GM21723 (cell line): ENCODE measurements around the gene CYBB.
A peak's percentile ranks its signal among the peaks of the same experiment; 100 is the strongest.

Experiments used
- ATAC-seq: cut with Tn5 transposase; IDR thresholded peaks from one replicate; pipeline ENCODE4 v1.9.1; 2021; ENCODE audit warnings: mild to moderate bottlenecking, moderate library complexity; ENCODE audit not compliant: unreplicated experiment

The CYBB gene

DNA sequence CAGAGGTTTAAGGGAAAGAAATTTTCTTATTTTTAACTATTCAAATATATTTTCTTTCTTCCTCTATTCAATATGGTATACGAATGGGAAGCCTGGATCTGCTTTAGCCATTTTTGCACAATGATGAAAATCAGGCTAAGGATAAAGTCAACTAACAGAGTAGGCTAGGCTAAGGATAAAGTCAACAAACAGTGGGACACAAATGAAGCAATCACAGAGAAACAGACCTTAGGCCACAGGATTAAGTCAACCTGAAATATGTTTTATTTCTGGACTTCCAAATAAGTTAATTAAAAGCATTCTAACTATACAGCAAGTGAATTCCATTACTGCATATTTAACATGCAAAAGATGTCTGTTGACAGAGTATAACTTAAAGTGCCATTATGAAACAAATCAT lies 50.5 kb downstream of the CYBB start:
- no peak for ATAC-seq

DNA sequence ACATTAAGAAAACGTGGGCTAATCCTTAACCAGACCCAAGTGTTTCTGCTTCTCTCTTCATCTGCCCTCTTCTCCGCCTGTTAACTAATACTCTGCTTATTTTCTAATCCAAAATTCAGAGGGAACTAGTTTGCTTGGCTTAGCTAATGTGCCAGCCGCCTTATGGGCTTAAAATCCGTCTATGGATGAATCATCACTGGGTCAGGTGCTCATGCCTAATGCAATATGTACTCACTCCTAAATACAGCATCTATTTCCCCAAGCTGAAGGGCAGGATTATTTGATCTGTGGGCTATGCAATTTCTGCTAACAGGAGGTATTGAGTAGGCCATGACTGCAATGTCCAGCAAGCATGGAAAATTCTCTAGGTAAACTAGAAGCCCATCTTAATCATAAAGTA lies 55.1 kb downstream of the CYBB start:
- ATAC-seq = no peak

DNA sequence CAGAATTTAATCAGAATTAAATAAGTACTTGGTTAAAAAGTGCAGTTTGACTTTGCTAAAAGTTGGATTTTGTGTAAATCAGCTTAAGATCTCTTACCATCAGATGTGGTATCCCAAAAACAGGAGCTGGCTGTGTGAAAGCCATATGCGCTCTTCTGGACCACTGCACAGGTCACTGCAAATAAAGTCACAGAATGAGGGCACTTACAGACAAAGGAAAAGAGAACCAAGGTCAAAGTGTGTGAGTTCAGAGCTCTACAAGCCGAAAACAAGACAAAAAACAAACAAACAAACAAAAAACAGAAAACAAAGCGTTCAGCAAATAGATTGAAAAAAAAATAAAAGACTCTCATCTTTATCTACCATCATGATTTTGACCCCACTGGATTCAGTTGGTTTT lies 61.1 kb downstream of the CYBB start:
- ATAC-seq = no peak

DNA sequence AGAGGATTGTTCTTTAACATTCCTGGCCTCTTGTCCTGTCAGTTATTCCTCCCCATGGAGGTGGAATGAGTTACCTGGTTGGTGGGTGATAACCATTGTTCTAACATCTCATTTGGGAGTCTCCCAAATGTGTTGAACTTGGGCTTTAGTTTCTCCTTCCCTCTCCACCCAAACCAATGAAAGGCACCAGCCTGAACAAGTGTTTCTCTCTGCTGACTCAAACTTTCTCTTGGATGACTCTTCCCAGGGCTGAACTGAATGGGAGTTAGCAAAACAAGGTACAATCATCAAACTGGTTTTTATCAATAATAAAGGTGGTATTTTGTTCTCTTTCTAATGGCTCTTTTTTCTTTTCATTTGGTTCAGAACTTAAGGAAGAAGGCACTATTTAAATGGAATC lies 64.8 kb downstream of the CYBB start:
- no peak for ATAC-seq

DNA sequence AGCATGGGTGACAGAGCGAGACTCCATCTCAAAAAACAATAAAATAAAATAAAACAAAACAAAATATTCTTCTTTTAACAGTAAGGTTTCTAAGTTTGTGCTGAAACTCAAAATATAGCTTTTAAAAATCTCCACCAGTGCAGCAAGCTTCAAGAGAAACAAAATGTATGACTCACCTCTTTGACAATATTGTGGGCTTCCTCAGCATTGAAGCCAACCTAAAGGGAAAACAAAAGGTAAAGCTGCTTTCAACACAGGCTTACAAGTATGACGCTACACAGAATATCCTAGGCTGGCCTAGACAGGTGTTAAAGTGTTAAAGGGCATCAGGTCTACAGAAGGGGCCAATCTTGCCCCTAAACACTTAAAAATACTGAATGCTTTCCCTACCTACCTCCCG lies 66.3 kb downstream of the CYBB start:
- ATAC-seq = no peak

DNA sequence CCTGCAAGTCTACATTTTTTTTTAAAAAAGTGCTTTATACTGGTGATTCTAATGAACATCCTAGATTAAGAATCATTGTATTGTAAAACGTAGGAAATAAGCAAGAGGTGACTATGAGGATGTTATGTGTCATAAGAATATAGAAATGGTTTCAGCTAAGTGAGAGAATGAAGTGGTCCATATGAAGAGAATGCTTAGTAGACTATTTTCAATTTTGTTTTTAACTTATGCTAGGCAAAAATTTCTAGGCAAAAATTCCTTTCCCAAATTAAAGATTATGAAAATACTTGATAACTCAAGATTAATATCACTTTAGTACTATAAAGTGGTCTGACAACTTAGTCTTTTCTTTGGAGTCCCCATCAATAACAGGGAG lies 66.7 kb downstream of the CYBB start:
- no peak for ATAC-seq

DNA sequence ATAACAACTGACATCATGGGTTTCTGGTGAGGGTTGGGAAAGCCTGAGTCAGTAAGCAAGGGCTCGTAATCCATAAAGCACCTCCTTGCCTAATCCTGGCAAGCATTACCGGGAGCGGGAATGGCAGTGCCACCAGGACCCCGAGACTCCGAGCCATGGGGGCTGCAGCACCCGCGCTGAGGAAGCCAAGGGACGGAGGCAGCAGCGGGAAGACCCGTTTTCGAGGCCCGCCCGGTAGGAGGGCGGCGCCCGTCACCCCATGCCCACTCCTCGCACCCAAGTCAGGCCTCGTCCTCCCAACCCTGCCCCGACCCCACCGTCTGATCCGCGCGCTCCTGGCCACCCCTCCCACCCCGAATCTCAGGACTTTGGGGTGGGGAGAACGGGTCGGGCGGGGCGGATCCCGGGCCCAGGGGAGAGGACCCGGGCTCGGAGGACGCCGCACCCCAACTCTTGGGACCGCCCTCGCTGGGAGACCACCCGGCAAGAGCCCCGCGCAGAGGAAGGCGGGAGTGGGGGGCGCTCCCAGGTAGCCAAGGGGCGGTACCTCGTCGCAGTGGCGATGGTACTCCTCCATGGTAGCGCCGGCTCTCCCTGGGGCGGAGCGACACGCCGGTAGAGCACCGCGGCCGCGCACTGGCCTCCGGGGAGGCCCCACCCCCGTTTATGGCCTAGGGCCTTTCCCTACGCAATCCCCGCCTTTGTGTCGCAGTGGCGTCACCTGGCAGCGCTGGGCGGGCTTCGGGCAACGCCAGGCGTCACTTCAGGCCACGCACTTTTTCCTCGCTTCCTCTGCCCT lies 67.3 kb downstream of the CYBB start, which contains the start of gene DYNLT3:
Gene DYNLT3, minus strand, starts transcription at position 638 of the 799 bp plus-strand sequence. Its CDS starts 61 bp downstream, at position 577.
- ATAC-seq = peak; percentile 100

DNA sequence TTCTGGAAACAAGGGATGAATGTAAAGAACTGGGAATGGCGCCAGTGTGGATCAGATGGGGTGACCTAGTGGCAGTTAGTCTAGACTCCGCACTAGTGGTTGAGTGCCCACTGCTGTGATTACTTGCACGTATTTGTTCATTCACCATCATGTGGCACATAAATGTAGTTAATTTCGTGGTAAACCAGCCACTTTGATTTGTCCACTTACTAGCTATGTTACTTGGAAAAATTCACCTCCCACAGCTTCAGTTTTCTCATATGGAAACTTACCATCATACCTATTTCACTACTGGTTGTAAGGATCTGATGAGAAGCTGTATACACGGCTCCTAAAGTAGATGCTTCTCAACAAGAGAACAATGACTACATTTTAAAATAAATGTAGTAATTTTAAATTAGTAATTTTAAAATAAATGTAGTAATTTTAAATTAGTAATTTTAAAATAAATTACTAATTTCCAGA lies 67.9 kb downstream of the CYBB start:
- peak; percentile 28 for ATAC-seq

DNA sequence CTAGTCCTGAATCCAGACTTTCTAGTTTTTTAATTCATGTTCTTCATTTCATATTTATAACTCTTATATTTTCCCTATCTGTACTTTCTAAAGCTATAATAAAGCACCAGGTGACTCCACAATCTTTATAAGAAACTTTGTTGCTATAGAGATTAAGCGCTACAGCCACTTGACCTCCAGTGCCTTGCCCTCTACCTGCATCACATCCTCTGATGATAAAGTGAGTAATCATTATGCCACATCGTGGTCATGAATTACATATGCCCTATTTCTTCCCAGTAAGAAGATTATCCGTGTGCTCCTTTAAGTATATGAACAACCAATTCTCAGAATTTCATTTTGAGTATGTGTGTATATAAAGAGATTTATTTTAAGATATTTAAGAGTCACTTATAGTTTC lies 74.3 kb downstream of the CYBB start:
- no peak for ATAC-seq

DNA sequence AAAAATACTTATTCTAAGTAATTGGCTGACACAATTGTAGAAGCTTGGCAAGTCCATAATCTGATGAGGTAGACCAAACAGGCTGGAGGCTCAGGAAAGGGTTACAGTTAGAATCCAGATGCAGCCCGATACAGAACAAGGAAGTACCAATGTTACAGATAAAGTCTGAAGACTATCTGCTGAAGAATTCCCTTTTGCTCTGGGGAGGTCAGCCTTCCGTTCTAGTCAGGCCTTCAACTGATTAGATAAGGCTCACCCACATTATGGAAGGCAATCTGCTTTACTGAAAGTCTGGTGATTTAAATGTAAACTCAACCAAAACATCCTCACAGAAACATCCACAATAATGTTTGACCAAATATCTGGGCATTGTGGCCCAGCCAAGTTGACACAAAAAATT lies 74.9 kb downstream of the CYBB start:
- ATAC-seq = no peak

DNA sequence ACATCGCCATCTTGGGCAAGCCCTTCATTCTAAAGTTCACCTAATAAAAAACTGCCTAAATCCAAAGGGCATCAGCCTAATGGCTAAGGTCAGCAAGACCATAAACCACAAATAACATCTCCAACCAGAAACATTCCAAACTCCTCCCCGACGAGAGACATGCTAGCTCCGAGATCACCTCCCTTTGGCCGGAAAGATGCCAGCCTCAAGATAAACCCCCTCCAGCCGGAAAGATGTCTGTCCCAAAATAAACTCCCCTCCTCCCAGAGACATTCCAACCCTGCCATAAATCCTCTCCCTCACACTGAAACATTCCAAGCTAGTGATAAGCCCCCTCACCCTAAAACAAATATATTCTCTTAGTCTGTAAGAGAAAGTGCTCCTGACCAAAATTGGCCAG lies 80.9 kb downstream of the CYBB start:
- no peak for ATAC-seq

DNA sequence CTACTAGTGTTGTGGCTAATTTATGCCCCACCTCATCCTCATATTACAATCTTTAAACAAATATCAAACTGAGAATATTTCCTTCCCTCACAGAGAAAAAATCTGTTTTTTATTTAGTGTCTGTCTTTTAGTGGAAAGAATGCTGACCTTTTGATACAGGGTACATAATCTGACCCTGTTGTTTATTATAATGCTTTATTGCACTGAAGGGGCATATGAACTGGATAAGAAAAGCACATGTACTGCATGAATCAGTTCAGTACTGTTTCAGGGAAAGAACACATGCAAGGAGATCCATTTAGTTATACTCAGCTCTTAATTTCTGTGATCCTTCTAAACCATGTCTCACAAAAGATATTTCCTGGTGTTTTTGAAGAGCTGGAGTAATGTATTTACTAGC lies 83.0 kb downstream of the CYBB start:
- no peak for ATAC-seq
